ENCODE results near the gene IPO9.

DNA sequence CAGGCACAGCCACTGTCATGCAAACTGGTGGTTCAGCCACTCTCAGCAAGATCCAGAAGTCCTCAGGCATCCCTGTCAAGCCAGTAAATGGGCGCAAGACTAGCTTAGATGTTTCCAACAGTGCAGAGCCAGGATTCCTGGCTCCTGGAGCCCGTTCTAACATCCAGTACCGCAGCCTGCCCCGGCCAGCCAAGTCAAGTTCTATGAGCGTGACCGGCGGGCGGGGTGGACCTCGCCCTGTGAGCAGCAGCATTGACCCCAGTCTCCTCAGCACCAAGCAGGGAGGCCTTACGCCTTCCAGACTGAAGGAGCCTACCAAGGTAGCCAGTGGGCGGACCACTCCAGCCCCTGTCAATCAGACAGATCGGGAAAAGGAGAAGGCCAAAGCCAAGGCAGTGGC lies 46.6 kb upstream of the IPO9 start:
- TF ChIP-seq CTCF (IDR thresholded peaks at IDR 0.05) (no peak), EZH2 (IDR thresholded peaks at IDR 0.05; ENCODE audit: borderline replicate concordance, insufficient read depth, low read depth, low read length, poor library complexity, severe bottlenecking) (no peak)
